Mononuclear cell (primary cell): ENCODE data around the gene TRIP12. TPM values are rescaled to one million over a fixed set of nuclear protein-coding genes. Genes with fewer than 3 reads are reported as not detected.
A peak's percentile ranks its signal among the peaks of the same experiment; 100 is the strongest.
"Not testable (repeated sequence)": the region's sequence is repeated elsewhere in the genome, so short reads cannot be mapped to it uniquely, and the experiment has no call there.

Source experiments
- H3K27me3 ChIP-seq: 2 replicates; pipeline ENCODE4 v1.6.0; 2011; ENCODE audit warnings: low read length, control low read depth; ENCODE audit not compliant: insufficient read depth
- H3K4me1 ChIP-seq: 2 replicates; pipeline ENCODE4 v1.5.1; 2011; ENCODE audit warnings: mild to moderate bottlenecking, low read length, control low read depth; ENCODE audit not compliant: insufficient read depth
- H3K4me3 ChIP-seq: 2 replicates; pipeline ENCODE4 v1.5.1; 2011; ENCODE audit warnings: mild to moderate bottlenecking, low read length, moderate library complexity
- H3K9me3 ChIP-seq: 2 replicates; pipeline ENCODE4 v1.5.1; 2011; ENCODE audit warnings: low read depth, mild to moderate bottlenecking, control low read depth, low read length
- total RNA-seq: library from RNA; depleted of rRNA; stranded (reverse); fragments of >200 nt; gene quantifications from one replicate; pipeline ENCODE4 v1.2.3, GENCODE V29; 2012

The TRIP12 gene
- total RNA-seq = 224 TPM

GRCh38 chr2:229921892-229922448 lies at the start of gene TRIP12:
Gene TRIP12 (minus strand): TSS chr2:229922009. CDS start chr2:229880079, 41,930 bp downstream.
- Histone ChIP-seq H3K9me3 (no peaks in the 10 kb centered on the region), H3K4me1 (peaks cover 39% of the 10 kb centered on the region), H3K27me3 (no peaks in the 10 kb centered on the region), H3K4me3 (peak within 1 kb of the TSS; percentile 98)

- Histone ChIP-seq H3K4me1 (no peaks in the 10 kb centered on the region), H3K27me3 (no peaks in the 10 kb centered on the region), H3K9me3 (no peaks in the 10 kb centered on the region), H3K4me3 (no peak overlapping the region)
These were observed 49.5 kb upstream of the TRIP12 start for GRCh38 chr2:229971298-229971790.

GRCh38 chr2:229970406-229970805 lies 48.6 kb upstream of the TRIP12 start:
- H3K27me3 ChIP-seq = no peaks in the 10 kb centered on the region

GRCh38 chr2:229969921-229970320 lies 48.1 kb upstream of the TRIP12 start:
- no peaks in the 10 kb centered on the region for H3K9me3 ChIP-seq
- no peaks in the 10 kb centered on the region for H3K4me1 ChIP-seq
- no peak overlapping the region for H3K4me3 ChIP-seq
- H3K27me3 ChIP-seq = no peaks in the 10 kb centered on the region

More at GRCh38 chr2:229970406-229970805, 48.6 kb upstream of the TRIP12 start:
- H3K4me3 ChIP-seq = no peak overlapping the region
- no peaks in the 10 kb centered on the region for H3K9me3 ChIP-seq
- no peaks in the 10 kb centered on the region for H3K4me1 ChIP-seq

GRCh38 chr2:229963596-229963995 lies 41.8 kb upstream of the TRIP12 start:
- H3K27me3 ChIP-seq, H3K4me3 ChIP-seq, H3K9me3 ChIP-seq, H3K4me1 ChIP-seq: not testable (repeated sequence)

- Histone ChIP-seq H3K4me1 (no peaks in the 10 kb centered on the region), H3K27me3 (no peaks in the 10 kb centered on the region), H3K4me3 (no peak overlapping the region), H3K9me3 (no peaks in the 10 kb centered on the region)
These were observed 34.7 kb upstream of the TRIP12 start for GRCh38 chr2:229956491-229956890.

GRCh38 chr2:229955663-229956062 lies 33.9 kb upstream of the TRIP12 start:
- Histone ChIP-seq H3K9me3 (no peaks in the 10 kb centered on the region), H3K4me3 (no peak overlapping the region), H3K4me1 (no peaks in the 10 kb centered on the region), H3K27me3 (no peaks in the 10 kb centered on the region)

- H3K4me1 ChIP-seq = no peaks in the 10 kb centered on the region
- H3K27me3 ChIP-seq = no peaks in the 10 kb centered on the region
- no peaks in the 10 kb centered on the region for H3K9me3 ChIP-seq
- no peak overlapping the region for H3K4me3 ChIP-seq
These were observed 30.5 kb upstream of the TRIP12 start for GRCh38 chr2:229952256-229952835.

GRCh38 chr2:229947544-229947943 lies 25.7 kb upstream of the TRIP12 start:
- H3K4me3 ChIP-seq = no peak overlapping the region

GRCh38 chr2:229945975-229946374 lies 24.2 kb upstream of the TRIP12 start:
- Histone ChIP-seq H3K4me1 (no peaks in the 10 kb centered on the region), H3K4me3 (no peak overlapping the region), H3K9me3 (no peaks in the 10 kb centered on the region), H3K27me3 (no peaks in the 10 kb centered on the region)

More at GRCh38 chr2:229947544-229947943, 25.7 kb upstream of the TRIP12 start:
- H3K4me1 ChIP-seq = no peaks in the 10 kb centered on the region
- no peaks in the 10 kb centered on the region for H3K9me3 ChIP-seq
- no peaks in the 10 kb centered on the region for H3K27me3 ChIP-seq

GRCh38 chr2:229943770-229944449 lies 22.1 kb upstream of the TRIP12 start:
- Histone ChIP-seq H3K4me3 (no peak overlapping the region), H3K4me1 (no peaks in the 10 kb centered on the region), H3K27me3 (no peaks in the 10 kb centered on the region), H3K9me3 (no peaks in the 10 kb centered on the region)

- Histone ChIP-seq H3K4me1 (no peaks in the 10 kb centered on the region), H3K4me3 (no peak overlapping the region), H3K27me3 (no peaks in the 10 kb centered on the region), H3K9me3 (no peaks in the 10 kb centered on the region)
These were observed 21.4 kb upstream of the TRIP12 start for GRCh38 chr2:229943171-229943570.

GRCh38 chr2:229942671-229943070 lies 20.9 kb upstream of the TRIP12 start:
- Histone ChIP-seq H3K27me3 (no peaks in the 10 kb centered on the region), H3K4me3 (no peak overlapping the region), H3K9me3 (no peaks in the 10 kb centered on the region), H3K4me1 (no peaks in the 10 kb centered on the region)

GRCh38 chr2:229937537-229937936 lies 15.7 kb upstream of the TRIP12 start:
- Histone ChIP-seq H3K4me3 (no peak overlapping the region), H3K9me3 (no peaks in the 10 kb centered on the region), H3K4me1 (no peaks in the 10 kb centered on the region), H3K27me3 (no peaks in the 10 kb centered on the region)

- H3K27me3 ChIP-seq = no peaks in the 10 kb centered on the region
- no peaks in the 10 kb centered on the region for H3K4me1 ChIP-seq
- no peak overlapping the region for H3K4me3 ChIP-seq
- H3K9me3 ChIP-seq = no peaks in the 10 kb centered on the region
These were observed 9.4 kb upstream of the TRIP12 start for GRCh38 chr2:229931241-229931640.
